Thyroid gland (tissue), 4 donors: ENCODE results near the gene AGTPBP1. TPM values are rescaled to one million over a fixed set of nuclear protein-coding genes. Genes with fewer than 3 reads are reported as not detected.

ENCODE experiments used
- DNase-seq, 2 donors: peaks; one replicate each; pipeline ENCODE4 v3.0.0-alpha.2; 2019
- H3K27ac ChIP-seq, 3 donors: fragments of 200-600 bp; sonication (generic); 1 replicate in 2 of 3; 2 replicates in 1 of 3; pipeline ENCODE4 v1.5.1; 2016 to 2019; ENCODE audit warnings: mild to moderate bottlenecking in 1 of 3, moderate library complexity in 1 of 3
- H3K27me3 ChIP-seq: fragments of 200-600 bp; sonication (generic); one replicate; pipeline ENCODE4 v1.5.1; 2019
- H3K36me3 ChIP-seq, 2 donors: fragments of 200-600 bp; sonication (generic); one replicate each; pipeline ENCODE4 v1.5.1; 2016 to 2019
- H3K4me1 ChIP-seq, 2 donors: fragments of 200-600 bp; sonication (generic); one replicate each; pipeline ENCODE4 v1.5.1; 2017 to 2019
- H3K4me3 ChIP-seq, 3 donors: fragments of 200-600 bp; sonication (generic); replicated peaks in 1 of 3; 1 replicate in 2 of 3; 2 replicates in 1 of 3; pipeline ENCODE4 v1.5.1; 2016; ENCODE audit warnings: mild to moderate bottlenecking in 1 of 3
- H3K9me3 ChIP-seq: fragments of 200-600 bp; sonication (generic); one replicate; pipeline ENCODE4 v1.5.1; 2017
- CTCF ChIP-seq, 6 experiments: fragments of 200-600 bp in 3 of 6; fragments of 450-650 bp in 3 of 6; sonication (generic) in 3 of 6; IDR thresholded peaks; one replicate each; pipeline ENCODE4 v1.5.1; 2016 to 2019; ENCODE audit warnings: antibody characterized with exemption in 6 of 6, mild to moderate bottlenecking in 2 of 6, inconsistent platforms in 1 of 6, moderate library complexity in 1 of 6
- POLR2A ChIP-seq, 2 donors: fragments of 450-650 bp; IDR thresholded peaks; one replicate each; pipeline ENCODE4 v1.6.1; 2017; ENCODE audit warnings: antibody characterized with exemption in 2 of 2, mild to moderate bottlenecking in 2 of 2, moderate library complexity in 1 of 2
- WGBS, 2 donors: methylation state at CpG; one replicate each; pipeline ENCODE4 v1.1.5; 2017; 5-methylcytosine and 5-hydroxymethylcytosine counted together
- intact Hi-C: fragments of 100-400 bp; cut with DNase I; formaldehyde crosslinking; loops from one replicate; pipeline ENCODE4 v1.15.1; 2023
- total RNA-seq, 4 donors: library from RNA; depleted of rRNA; stranded (reverse); fragments of >200 nt; gene quantifications; one replicate each; pipeline ENCODE4 v1.2.3, GENCODE V29; 2016

AGTPBP1 gene
- total RNA-seq, 4 donors from 2014 or later = 18.2 to 23.3 (median 22.0) TPM

GRCh38 chr9:85533538-85533937 lies 208.2 kb downstream of the AGTPBP1 start:
- no peak overlapping the region for H3K4me3 ChIP-seq
- H3K4me1 ChIP-seq = peaks cover 16 to 17% of the 10 kb centered on the region in 2 donors
- intact Hi-C loops = no loop called here
- no peaks in the 10 kb centered on the region for H3K27me3 ChIP-seq
- H3K27ac ChIP-seq = no peak overlapping the region
- no peaks in the 10 kb centered on the region for H3K9me3 ChIP-seq
- H3K36me3 ChIP-seq = no peaks in the 10 kb centered on the region
- TF ChIP-seq CTCF (IDR thresholded peaks at IDR 0.05) = no peak
- no peak for TF ChIP-seq POLR2A (IDR thresholded peaks at IDR 0.05)
- no peak for DNase-seq
- WGBS, 2 donors = 96 to 98% methylated on average over 4 of the region's 4 CpGs

- Histone ChIP-seq H3K27me3 (no peaks in the 10 kb centered on the region), H3K9me3 (no peaks in the 10 kb centered on the region), H3K4me1 (peaks cover 3 to 4% of the 10 kb centered on the region in 2 donors), H3K27ac (no peak overlapping the region), H3K36me3 (no peaks in the 10 kb centered on the region), H3K4me3 (no peak overlapping the region)
- intact Hi-C loops = no loop called here
- no peak for DNase-seq
- TF ChIP-seq POLR2A (IDR thresholded peaks at IDR 0.05) = no peak
- TF ChIP-seq CTCF (IDR thresholded peaks at IDR 0.05) = no peak
- WGBS, 2 donors = 41 to 58% methylated on average over 5 of the region's 5 CpGs
These were observed 211.0 kb downstream of the AGTPBP1 start for GRCh38 chr9:85530721-85531120.

GRCh38 chr9:85528607-85529006 lies 213.1 kb downstream of the AGTPBP1 start:
- 90 to 91% methylated on average over 4 of the region's 4 CpGs for whole genome bisulfite sequencing, 2 donors
- no peaks in the 10 kb centered on the region for H3K4me1 ChIP-seq
- DNase-seq = no peak
- no peaks in the 10 kb centered on the region for H3K36me3 ChIP-seq
- no peak for TF ChIP-seq CTCF (IDR thresholded peaks at IDR 0.05)
- TF ChIP-seq POLR2A (IDR thresholded peaks at IDR 0.05) = no peak
- no peaks in the 10 kb centered on the region for H3K27me3 ChIP-seq
- intact Hi-C loops = no loop called here
- H3K9me3 ChIP-seq = no peaks in the 10 kb centered on the region
- H3K27ac ChIP-seq = peak overlapping the region in 1 of 3 donors; percentile 61
- no peak overlapping the region for H3K4me3 ChIP-seq

GRCh38 chr9:85528142-85528541 lies 213.6 kb downstream of the AGTPBP1 start:
- Histone ChIP-seq H3K27ac (peak overlapping the region in 2 of 3 donors; percentile 24 to 61), H3K4me1 (no peaks in the 10 kb centered on the region), H3K4me3 (no peak overlapping the region), H3K27me3 (no peaks in the 10 kb centered on the region), H3K36me3 (no peaks in the 10 kb centered on the region), H3K9me3 (no peaks in the 10 kb centered on the region)
- TF ChIP-seq POLR2A (IDR thresholded peaks at IDR 0.05) = no peak
- TF ChIP-seq CTCF (IDR thresholded peaks at IDR 0.05) = no peak
- intact Hi-C loops = no loop called here
- peak in 1 of 2 donors; percentile 6 for DNase-seq
- 68 to 77% methylated on average over 4 to 5 of the region's 5 CpGs for WGBS, 2 donors

GRCh38 chr9:85527331-85528020 lies 214.3 kb downstream of the AGTPBP1 start:
- DNase-seq = no peak
- Histone ChIP-seq H3K4me3 (no peak overlapping the region), H3K4me1 (peaks cover 0 to 3% of the 10 kb centered on the region in 2 donors), H3K9me3 (no peaks in the 10 kb centered on the region), H3K27me3 (no peaks in the 10 kb centered on the region), H3K27ac (peak overlapping the region in 2 of 3 donors; percentile 24 to 61), H3K36me3 (no peaks in the 10 kb centered on the region)
- intact Hi-C loops = no loop called here
- TF ChIP-seq CTCF (IDR thresholded peaks at IDR 0.05) (no peak), POLR2A (IDR thresholded peaks at IDR 0.05) (no peak)
- WGBS, 2 donors = 71 to 79% methylated on average over 4 of the region's 4 CpGs
